ENCODE data around the gene CACNB1.

DNA sequence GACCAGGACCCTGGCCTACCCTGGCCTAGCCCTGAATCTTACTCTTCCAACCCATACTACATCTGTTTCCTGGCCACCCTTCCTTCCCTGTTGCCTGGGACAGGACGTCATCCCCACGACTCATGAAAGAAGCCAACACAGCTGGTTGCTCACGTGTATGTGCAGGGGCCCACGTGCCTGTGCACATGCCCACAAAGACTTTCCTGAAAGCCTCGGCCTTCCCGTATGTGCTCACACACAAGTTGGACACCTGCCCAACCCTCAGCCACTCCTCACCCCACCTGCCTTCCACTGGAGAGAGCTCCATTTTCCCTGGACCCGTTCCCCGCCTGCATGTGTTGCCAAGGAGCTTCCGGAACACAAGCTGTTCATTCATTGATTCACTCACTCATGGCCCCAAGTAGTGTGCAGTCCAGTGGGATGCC, 53.0 kb downstream of the CACNB1 start:
- TF ChIP-seq, protein P1, sequence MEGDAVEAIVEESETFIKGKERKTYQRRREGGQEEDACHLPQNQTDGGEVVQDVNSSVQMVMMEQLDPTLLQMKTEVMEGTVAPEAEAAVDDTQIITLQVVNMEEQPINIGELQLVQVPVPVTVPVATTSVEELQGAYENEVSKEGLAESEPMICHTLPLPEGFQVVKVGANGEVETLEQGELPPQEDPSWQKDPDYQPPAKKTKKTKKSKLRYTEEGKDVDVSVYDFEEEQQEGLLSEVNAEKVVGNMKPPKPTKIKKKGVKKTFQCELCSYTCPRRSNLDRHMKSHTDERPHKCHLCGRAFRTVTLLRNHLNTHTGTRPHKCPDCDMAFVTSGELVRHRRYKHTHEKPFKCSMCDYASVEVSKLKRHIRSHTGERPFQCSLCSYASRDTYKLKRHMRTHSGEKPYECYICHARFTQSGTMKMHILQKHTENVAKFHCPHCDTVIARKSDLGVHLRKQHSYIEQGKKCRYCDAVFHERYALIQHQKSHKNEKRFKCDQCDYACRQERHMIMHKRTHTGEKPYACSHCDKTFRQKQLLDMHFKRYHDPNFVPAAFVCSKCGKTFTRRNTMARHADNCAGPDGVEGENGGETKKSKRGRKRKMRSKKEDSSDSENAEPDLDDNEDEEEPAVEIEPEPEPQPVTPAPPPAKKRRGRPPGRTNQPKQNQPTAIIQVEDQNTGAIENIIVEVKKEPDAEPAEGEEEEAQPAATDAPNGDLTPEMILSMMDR (IDR thresholded peaks at IDR 0.05), result no peak
- no peak for TF ChIP-seq ZFX (IDR thresholded peaks at IDR 0.05; ENCODE audit: borderline replicate concordance)

All from 22Rv1 (cell line).